ENCODE measurements around the gene RYK.

The RYK gene

GRCh38 chr3:134252766-134253165 lies 2.1 kb upstream of the RYK start:
- DNase-seq (ENCODE audit: extremely low read depth, insufficient read length), result no peak
- no peak for TF ChIP-seq CTCF (IDR thresholded peaks at IDR 0.05; ENCODE audit: insufficient read depth, low read length, poor library complexity, severe bottlenecking)
- H3K27me3 ChIP-seq (replicated peaks; ENCODE audit: control insufficient read depth, insufficient read depth, low read length), result no peaks in the 10 kb centered on the region
- H3K36me3 ChIP-seq (ENCODE audit: control insufficient read depth, insufficient read depth, low read length), result no peaks in the 10 kb centered on the region
- H3K4me3 ChIP-seq (replicated peaks; ENCODE audit: low read depth, low read length), result no peak overlapping the region

GRCh38 chr3:134251731-134252391 lies 1.2 kb upstream of the RYK start:
- Histone ChIP-seq H3K4me3 (replicated peaks; ENCODE audit: low read depth, low read length) (no peak overlapping the region), H3K36me3 (ENCODE audit: control insufficient read depth, insufficient read depth, low read length) (no peaks in the 10 kb centered on the region), H3K27me3 (replicated peaks; ENCODE audit: control insufficient read depth, insufficient read depth, low read length) (no peaks in the 10 kb centered on the region)
- DNase-seq (ENCODE audit: extremely low read depth, insufficient read length), result no peak
- TF ChIP-seq CTCF (IDR thresholded peaks at IDR 0.05; ENCODE audit: insufficient read depth, low read length, poor library complexity, severe bottlenecking), result no peak

- no peaks in the 10 kb centered on the region for H3K27me3 ChIP-seq (replicated peaks; ENCODE audit: control insufficient read depth, insufficient read depth, low read length)
- peak; percentile 75 for DNase-seq (ENCODE audit: extremely low read depth, insufficient read length)
Measured at GRCh38 chr3:134249935-134250716, 533 bp downstream of the RYK start.

GRCh38 chr3:134249296-134249841 lies 1.3 kb downstream of the RYK start:
- no peak for DNase-seq (ENCODE audit: extremely low read depth, insufficient read length)
- H3K27me3 ChIP-seq (replicated peaks; ENCODE audit: control insufficient read depth, insufficient read depth, low read length), result no peaks in the 10 kb centered on the region
- H3K36me3 ChIP-seq (ENCODE audit: control insufficient read depth, insufficient read depth, low read length), result no peaks in the 10 kb centered on the region
- H3K4me3 ChIP-seq (replicated peaks; ENCODE audit: low read depth, low read length), result peak overlapping the region; percentile 79
- TF ChIP-seq CTCF (IDR thresholded peaks at IDR 0.05; ENCODE audit: insufficient read depth, low read length, poor library complexity, severe bottlenecking), result no peak

More at GRCh38 chr3:134249935-134250716, 533 bp downstream of the RYK start:
- Histone ChIP-seq H3K36me3 (ENCODE audit: control insufficient read depth, insufficient read depth, low read length) (no peaks in the 10 kb centered on the region), H3K4me3 (replicated peaks; ENCODE audit: low read depth, low read length) (peak overlapping the region; percentile 79)
- no peak for TF ChIP-seq CTCF (IDR thresholded peaks at IDR 0.05; ENCODE audit: insufficient read depth, low read length, poor library complexity, severe bottlenecking)

- Histone ChIP-seq H3K4me3 (replicated peaks; ENCODE audit: low read depth, low read length) (no peak overlapping the region), H3K27me3 (replicated peaks; ENCODE audit: control insufficient read depth, insufficient read depth, low read length) (no peaks in the 10 kb centered on the region), H3K36me3 (ENCODE audit: control insufficient read depth, insufficient read depth, low read length) (no peaks in the 10 kb centered on the region)
- TF ChIP-seq CTCF (IDR thresholded peaks at IDR 0.05; ENCODE audit: insufficient read depth, low read length, poor library complexity, severe bottlenecking), result no peak
- DNase-seq (ENCODE audit: extremely low read depth, insufficient read length), result no peak
Measured at GRCh38 chr3:134244921-134245320, 5.7 kb downstream of the RYK start.

All from GM06990 (cell line).